Fibroblast of peridontal ligament (primary cell): ENCODE data around the gene LDLRAD3.

Source experiments
- DNase-seq: peaks from one replicate; pipeline ENCODE4 v3.0.0-alpha.2; 2010; ENCODE audit errors: extremely low read depth

LDLRAD3 gene

GRCh38 chr11:35927104-35927503 lies 16.8 kb upstream of the LDLRAD3 start:
- no peak for DNase-seq

GRCh38 chr11:35927682-35928081 lies 16.2 kb upstream of the LDLRAD3 start:
- DNase-seq: peak; percentile 5

GRCh38 chr11:35928688-35929395 lies 15.0 kb upstream of the LDLRAD3 start:
- no peak for DNase-seq

- DNase-seq: no peak
Measured at GRCh38 chr11:35930466-35930865, 13.4 kb upstream of the LDLRAD3 start.

GRCh38 chr11:35932121-35932520 lies 11.7 kb upstream of the LDLRAD3 start:
- no peak for DNase-seq

GRCh38 chr11:35932681-35933319 lies 11.1 kb upstream of the LDLRAD3 start:
- DNase-seq: no peak

- peak; percentile 14 for DNase-seq
Measured at GRCh38 chr11:35933320-35933871, 10.5 kb upstream of the LDLRAD3 start.

- no peak for DNase-seq
Measured at GRCh38 chr11:35934271-35934670, 9.6 kb upstream of the LDLRAD3 start.

- DNase-seq: no peak
Measured at GRCh38 chr11:35934981-35935380, 8.9 kb upstream of the LDLRAD3 start.

GRCh38 chr11:35935390-35935789 lies 8.5 kb upstream of the LDLRAD3 start:
- DNase-seq: no peak

- DNase-seq: no peak
Measured at GRCh38 chr11:35937111-35937510, 6.8 kb upstream of the LDLRAD3 start.

GRCh38 chr11:35937700-35938099 lies 6.2 kb upstream of the LDLRAD3 start:
- no peak for DNase-seq

- no peak for DNase-seq
Measured at GRCh38 chr11:35938231-35938630, 5.6 kb upstream of the LDLRAD3 start.

- DNase-seq: no peak
Measured at GRCh38 chr11:35943309-35943708, 553 bp upstream of the LDLRAD3 start.

GRCh38 chr11:35944503-35945136 lies 758 bp downstream of the LDLRAD3 start:
- peak; percentile 25 for DNase-seq

GRCh38 chr11:35945137-35945518 lies 1.3 kb downstream of the LDLRAD3 start:
- DNase-seq: no peak

GRCh38 chr11:35946766-35947165 lies 2.9 kb downstream of the LDLRAD3 start:
- no peak for DNase-seq

- no peak for DNase-seq
Measured at GRCh38 chr11:35947437-35947836, 3.6 kb downstream of the LDLRAD3 start.

GRCh38 chr11:35949242-35949641 lies 5.4 kb downstream of the LDLRAD3 start:
- no peak for DNase-seq

GRCh38 chr11:35950082-35950481 lies 6.2 kb downstream of the LDLRAD3 start:
- DNase-seq: no peak

- no peak for DNase-seq
Measured at GRCh38 chr11:35951680-35952079, 7.8 kb downstream of the LDLRAD3 start.

GRCh38 chr11:35953081-35953760 lies 9.4 kb downstream of the LDLRAD3 start:
- DNase-seq: no peak
